A673 (cell line): ENCODE results near the gene LRCOL1. TPM values are rescaled to one million over a fixed set of nuclear protein-coding genes. Genes with fewer than 3 reads are reported as not detected.

Experiments
- BruUV-seq: library from RNA; stranded (reverse); fragments of 400-500 nt; replicated peaks from 2 replicates; lab custom pipeline; 2021; lab: Mats Ljungman, UMichigan
- CTCF ChIA-PET: fragments of 300-600 bp; sonication (Branson Sonifier 250); formaldehyde crosslinking; loops from one replicate; lab custom pipeline; 2022; ENCODE audit warnings: antibody characterized with exemption; lab: Charles Lee
- POLR2A ChIA-PET: fragments of 300-600 bp; sonication (Branson Sonifier 250); formaldehyde crosslinking; loops from one replicate; lab custom pipeline; 2022; ENCODE audit warnings: antibody characterized with exemption; ENCODE audit not compliant: low non-redundant PET; lab: Charles Lee
- DNase-seq: peaks from one replicate; pipeline ENCODE4 v3.0.0-alpha.2; 2015; ENCODE audit warnings: low spot score
- H3K27ac ChIP-seq: fragments of 200-600 bp; sonication (generic); 2 replicates; pipeline ENCODE4 v1.5.1; 2016; ENCODE audit warnings: mixed run types, low read depth, mild to moderate bottlenecking, mixed read lengths, antibody characterized with exemption, low read length; ENCODE audit not compliant: poor library complexity, severe bottlenecking
- H3K27me3 ChIP-seq: fragments of 200-600 bp; sonication (generic); replicated peaks from 2 replicates; pipeline ENCODE4 v1.6.1; 2017; ENCODE audit warnings: mixed run types, low read depth, mild to moderate bottlenecking, mixed read lengths, antibody characterized with exemption, low read length; ENCODE audit not compliant: insufficient read depth, poor library complexity
- H3K36me3 ChIP-seq: fragments of 200-600 bp; sonication (generic); 2 replicates; pipeline ENCODE4 v1.6.1; 2016; ENCODE audit warnings: mixed run types, mild to moderate bottlenecking, mixed read lengths, antibody characterized with exemption, low read length; ENCODE audit not compliant: insufficient read depth, poor library complexity, severe bottlenecking
- H3K4me1 ChIP-seq: fragments of 200-600 bp; sonication (generic); 2 replicates; pipeline ENCODE4 v1.6.1; 2017; ENCODE audit warnings: mixed run types, mild to moderate bottlenecking, mixed read lengths, antibody characterized with exemption, low read length; ENCODE audit not compliant: insufficient read depth, poor library complexity, severe bottlenecking
- H3K4me3 ChIP-seq: fragments of 200-600 bp; sonication (generic); 2 replicates; pipeline ENCODE4 v1.5.1; 2016; ENCODE audit warnings: low read depth, mixed run types, mild to moderate bottlenecking, mixed read lengths, low read length; ENCODE audit not compliant: poor library complexity, severe bottlenecking
- H3K9me3 ChIP-seq: fragments of 200-600 bp; sonication (generic); 2 replicates; pipeline ENCODE4 v1.6.1; 2016; ENCODE audit warnings: mixed run types, low read depth, mild to moderate bottlenecking, mixed read lengths, antibody characterized with exemption, low read length; ENCODE audit not compliant: poor library complexity, severe bottlenecking
- EZH2 ChIP-seq: fragments of 200-600 bp; sonication (generic); IDR thresholded peaks from 2 replicates; pipeline ENCODE4 v1.6.1; 2017; ENCODE audit warnings: borderline replicate concordance, low read depth, mild to moderate bottlenecking, mixed read lengths, antibody characterized with exemption, low read length; ENCODE audit not compliant: poor library complexity, severe bottlenecking
- intact Hi-C: fragments of 100-400 bp; cut with micrococcal nuclease; formaldehyde crosslinking; loops from one replicate; pipeline ENCODE4 v1.10.0; 2022; ENCODE audit not compliant: unreplicated experiment
- total RNA-seq: library from RNA; stranded (reverse); gene quantifications from 2 replicates; pipeline ENCODE4 v1.2.3, GENCODE V29; 2021
- TF ChIP-seq, protein P1 (sequence below): fragments of 300-800, 200-600 bp; sonication (generic); conservative IDR thresholded peaks from 2 replicates; pipeline ENCODE4 v1.5.1; 2017; ENCODE audit warnings: low read depth, mild to moderate bottlenecking, antibody characterized with exemption, low read length, moderate library complexity, mixed read lengths

The LRCOL1 gene
- total RNA-seq, 1 experiment from 2014 or later: not detected

GRCh38 chr12:132624186-132624855 is 13.9 kb upstream of the LRCOL1 start:
- H3K4me1 ChIP-seq: peaks cover 22% of the 10 kb centered on the region
- DNase-seq: no peak
- POLR2A ChIA-PET: no interaction called here
- BruUV-seq: no TSS peak
- H3K27ac ChIP-seq: no peak overlapping the region
- H3K9me3 ChIP-seq: no peaks in the 10 kb centered on the region
- CTCF ChIA-PET: interaction anchor here (0.6 kb wide), 1 partner anchor 109 kb away, joined by 3 read pairs; no protein-coding TSS in a partner anchor
- intact Hi-C loops: no loop called here
- peaks cover 4% of the 10 kb centered on the region for H3K27me3 ChIP-seq
- no peak for TF ChIP-seq EZH2
- TF ChIP-seq, protein P1, sequence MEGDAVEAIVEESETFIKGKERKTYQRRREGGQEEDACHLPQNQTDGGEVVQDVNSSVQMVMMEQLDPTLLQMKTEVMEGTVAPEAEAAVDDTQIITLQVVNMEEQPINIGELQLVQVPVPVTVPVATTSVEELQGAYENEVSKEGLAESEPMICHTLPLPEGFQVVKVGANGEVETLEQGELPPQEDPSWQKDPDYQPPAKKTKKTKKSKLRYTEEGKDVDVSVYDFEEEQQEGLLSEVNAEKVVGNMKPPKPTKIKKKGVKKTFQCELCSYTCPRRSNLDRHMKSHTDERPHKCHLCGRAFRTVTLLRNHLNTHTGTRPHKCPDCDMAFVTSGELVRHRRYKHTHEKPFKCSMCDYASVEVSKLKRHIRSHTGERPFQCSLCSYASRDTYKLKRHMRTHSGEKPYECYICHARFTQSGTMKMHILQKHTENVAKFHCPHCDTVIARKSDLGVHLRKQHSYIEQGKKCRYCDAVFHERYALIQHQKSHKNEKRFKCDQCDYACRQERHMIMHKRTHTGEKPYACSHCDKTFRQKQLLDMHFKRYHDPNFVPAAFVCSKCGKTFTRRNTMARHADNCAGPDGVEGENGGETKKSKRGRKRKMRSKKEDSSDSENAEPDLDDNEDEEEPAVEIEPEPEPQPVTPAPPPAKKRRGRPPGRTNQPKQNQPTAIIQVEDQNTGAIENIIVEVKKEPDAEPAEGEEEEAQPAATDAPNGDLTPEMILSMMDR: no peak
- H3K4me3 ChIP-seq: no peak overlapping the region
- peaks cover 38% of the 10 kb centered on the region for H3K36me3 ChIP-seq

- ChIA-PET POLR2A (no interaction called here), CTCF (no interaction called here)
- intact Hi-C loops: no loop called here
- H3K4me1 ChIP-seq: peaks cover 22% of the 10 kb centered on the region
- no peaks in the 10 kb centered on the region for H3K9me3 ChIP-seq
- no peak overlapping the region for H3K27ac ChIP-seq
- no peak overlapping the region for H3K4me3 ChIP-seq
- TF ChIP-seq, protein P1: no peak
- TF ChIP-seq EZH2: no peak
- H3K27me3 ChIP-seq: peaks cover 7% of the 10 kb centered on the region
- peaks cover 29% of the 10 kb centered on the region for H3K36me3 ChIP-seq
- BruUV-seq: no TSS peak
- DNase-seq: peak; percentile 39
Observed at GRCh38 chr12:132623072-132623869, 12.9 kb upstream of the LRCOL1 start.

GRCh38 chr12:132622437-132623071 is 12.2 kb upstream of the LRCOL1 start:
- no peak for TF ChIP-seq EZH2
- TF ChIP-seq, protein P1: no peak
- Histone ChIP-seq H3K4me1 (peaks cover 22% of the 10 kb centered on the region), H3K9me3 (peaks cover under 1% of the 10 kb centered on the region), H3K4me3 (no peak overlapping the region), H3K27ac (no peak overlapping the region), H3K27me3 (peaks cover 14% of the 10 kb centered on the region), H3K36me3 (peaks cover 29% of the 10 kb centered on the region)
- ChIA-PET POLR2A (no interaction called here), CTCF (no interaction called here)
- DNase-seq: peak; percentile 47
- intact Hi-C loops: no loop called here
- BruUV-seq: no TSS peak
